GM10266 (cell line): ENCODE results near the gene DNHD1.

Experiments
- DNase-seq: peaks from one replicate; pipeline ENCODE4 v3.0.0; 2012; ENCODE audit errors: extremely low spot score
- CTCF ChIP-seq: IDR thresholded peaks from 2 replicates; pipeline ENCODE4 v1.5.1; 2012; ENCODE audit warnings: mild to moderate bottlenecking, low read depth; ENCODE audit not compliant: control insufficient read depth, insufficient read depth; ENCODE audit errors: missing control alignments

DNHD1 gene

GRCh38 chr11:6618117-6619003 lies 121.3 kb downstream of the DNHD1 start:
- TF ChIP-seq CTCF: no peak
- DNase-seq: no peak

- DNase-seq: peak; percentile 98
- no peak for TF ChIP-seq CTCF
These were observed 122.1 kb downstream of the DNHD1 start, which contains the start of gene TPP1 for GRCh38 chr11:6619004-6619745. TPP1 (minus strand) TSS chr11:6619422; CDS start chr11:6619400, 22 bp downstream.

- DNase-seq: no peak
- no peak for TF ChIP-seq CTCF
These were observed 123.6 kb downstream of the DNHD1 start for GRCh38 chr11:6620636-6621035.
